NCI-H2227 (cell line): Measurements from ENCODE around the gene FER.
A peak's percentile ranks its signal among the peaks of the same experiment; 100 is the strongest.
"Not testable (repeated sequence)": the region's sequence is repeated elsewhere in the genome, so short reads cannot be mapped to it uniquely, and the experiment has no call there.

Experiments used
- DNase-seq: peaks from one replicate; lab custom pipeline; 2025; ENCODE audit not compliant: unreplicated experiment; lab: John Stamatoyannopoulos, UW

FER gene

GRCh38 chr5:109168151-109168550 is 420.5 kb downstream of the FER start:
- DNase-seq: no peak

GRCh38 chr5:109170629-109171350 is 423.1 kb downstream of the FER start:
- DNase-seq: no peak

GRCh38 chr5:109171437-109172073 is 423.9 kb downstream of the FER start:
- not testable (repeated sequence) for DNase-seq

- no peak for DNase-seq
Observed at GRCh38 chr5:109173036-109173794, 425.5 kb downstream of the FER start.

- no peak for DNase-seq
Observed at GRCh38 chr5:109177227-109177626, 429.5 kb downstream of the FER start.

- DNase-seq: no peak
Observed at GRCh38 chr5:109177782-109178181, 430.1 kb downstream of the FER start.

- no peak for DNase-seq
Observed at GRCh38 chr5:109180668-109181067, 433.0 kb downstream of the FER start.

- no peak for DNase-seq
Observed at GRCh38 chr5:109186759-109187158, 439.1 kb downstream of the FER start.

- DNase-seq: no peak
Observed at GRCh38 chr5:109191153-109191558, 443.5 kb downstream of the FER start.

- DNase-seq: no peak
Observed at GRCh38 chr5:109192027-109192426, 444.3 kb downstream of the FER start.

- peak; percentile 44 for DNase-seq
Observed at GRCh38 chr5:109192555-109193281, 445.0 kb downstream of the FER start.

GRCh38 chr5:109195667-109196066 is 448.0 kb downstream of the FER start:
- DNase-seq: no peak

- no peak for DNase-seq
Observed at GRCh38 chr5:109196087-109196822, 448.6 kb downstream of the FER start.

- no peak for DNase-seq
Observed at GRCh38 chr5:109196823-109197160, 449.1 kb downstream of the FER start.

- DNase-seq: no peak
Observed at GRCh38 chr5:109199289-109199688, 451.6 kb downstream of the FER start.

GRCh38 chr5:109199799-109200620 is 452.3 kb downstream of the FER start:
- DNase-seq: no peak

GRCh38 chr5:109215040-109215439 is 467.3 kb downstream of the FER start:
- no peak for DNase-seq

- DNase-seq: no peak
Observed at GRCh38 chr5:109218818-109219217, 471.1 kb downstream of the FER start.

- no peak for DNase-seq
Observed at GRCh38 chr5:109223531-109223930, 475.8 kb downstream of the FER start.
